Iris pigment epithelial cell (primary cell): ENCODE results near the gene DIRAS1.

Source experiments
- DNase-seq: peaks from one replicate; pipeline ENCODE4 v3.0.0-alpha.2; 2011; ENCODE audit warnings: low read depth

DIRAS1 gene

GRCh38 chr19:2720777-2721569 lies at the start of gene DIRAS1:
DIRAS1 (minus strand) TSS chr19:2721372; CDS start chr19:2717806, 3,566 bp downstream.
- DNase-seq: no peak

DNA sequence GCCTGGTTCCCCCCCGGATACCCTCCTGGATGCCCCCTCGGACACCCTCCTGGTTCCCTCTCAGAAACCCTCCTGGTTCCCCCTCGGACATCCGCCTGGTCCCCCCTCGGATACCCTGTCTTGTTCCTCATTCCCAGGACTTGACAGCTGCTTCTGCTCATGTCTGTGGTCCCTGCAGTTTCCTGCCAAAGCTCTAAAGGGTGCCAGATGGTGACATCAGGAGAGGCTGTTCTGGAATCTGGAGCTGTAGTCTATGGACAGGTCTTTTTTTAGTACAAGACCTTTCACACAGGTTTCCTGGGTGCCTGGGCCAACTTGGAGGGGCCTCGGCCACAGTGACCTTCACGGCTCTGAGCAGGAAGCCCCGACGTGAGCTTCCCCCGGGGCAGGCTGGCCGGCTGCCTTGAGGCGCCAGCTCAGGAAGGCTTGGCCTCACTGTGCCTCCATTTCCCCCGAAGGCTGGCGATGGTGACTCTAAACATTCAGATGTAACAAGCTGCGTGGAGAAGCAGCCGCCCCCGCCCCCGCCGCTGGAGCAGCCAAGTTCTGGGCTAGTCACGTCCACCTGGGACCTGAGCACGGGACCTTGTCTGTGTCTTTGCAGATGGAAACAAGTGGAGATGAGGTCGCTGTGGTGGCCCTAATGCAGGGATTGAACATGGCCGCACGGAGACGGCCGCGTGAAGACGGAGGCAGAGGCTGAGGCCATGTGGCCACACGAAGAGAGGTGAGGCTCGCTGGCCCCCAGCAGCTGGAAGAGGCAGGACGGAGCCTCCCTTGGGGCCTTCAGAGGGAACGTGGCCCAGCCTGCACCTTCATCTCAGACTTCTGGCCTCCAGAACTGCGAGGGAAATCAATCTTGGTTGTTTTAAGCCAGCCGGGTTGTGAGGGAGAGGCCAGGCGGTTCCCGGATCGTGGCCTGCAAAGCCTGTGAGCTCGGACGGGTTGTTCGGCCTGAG lies 49.2 kb upstream of the DIRAS1 start:
- DNase-seq: no peak

GRCh38 chr19:2769218-2769617 lies 48.0 kb upstream of the DIRAS1 start:
- DNase-seq: no peak

DNA sequence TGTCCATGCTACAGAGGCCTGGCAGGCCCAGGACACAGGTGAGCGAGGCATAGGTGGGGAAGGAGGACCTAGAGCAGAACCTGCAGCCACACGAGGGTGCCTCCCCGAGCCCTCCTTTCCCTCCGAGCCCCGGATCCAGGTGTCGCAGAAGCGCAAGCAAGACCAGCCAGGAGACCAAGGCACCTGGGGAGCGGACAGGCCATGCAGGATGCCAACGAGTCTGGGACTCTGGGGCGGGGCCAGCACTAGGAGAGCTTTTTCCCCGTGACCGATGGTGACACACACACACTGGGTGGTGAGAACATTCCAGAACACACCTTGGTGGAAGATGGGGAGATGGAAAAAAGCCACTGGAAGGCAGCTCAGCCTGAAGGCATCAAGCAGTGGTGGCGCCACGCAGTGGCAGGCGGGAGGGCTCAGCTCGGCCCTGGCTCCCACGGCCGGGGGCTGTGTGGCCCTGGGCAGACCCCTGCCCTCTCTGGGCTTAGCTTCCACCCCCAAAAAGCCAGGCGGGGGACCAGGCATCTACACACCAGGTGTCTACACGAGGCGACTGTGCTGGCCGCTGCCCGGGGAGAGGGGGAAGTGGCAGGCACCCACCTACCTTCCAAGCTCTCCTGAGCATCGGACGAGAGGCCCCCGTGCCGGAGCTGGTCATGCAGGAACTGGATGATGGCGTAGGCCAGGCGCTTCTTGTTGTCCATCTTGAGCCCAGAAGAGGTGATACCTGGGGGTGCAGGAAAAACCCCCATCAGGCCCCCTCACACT lies 47.4 kb upstream of the DIRAS1 start:
- DNase-seq: no peak

- no peak for DNase-seq
These were observed 46.5 kb upstream of the DIRAS1 start for GRCh38 chr19:2767688-2768087.

DNA sequence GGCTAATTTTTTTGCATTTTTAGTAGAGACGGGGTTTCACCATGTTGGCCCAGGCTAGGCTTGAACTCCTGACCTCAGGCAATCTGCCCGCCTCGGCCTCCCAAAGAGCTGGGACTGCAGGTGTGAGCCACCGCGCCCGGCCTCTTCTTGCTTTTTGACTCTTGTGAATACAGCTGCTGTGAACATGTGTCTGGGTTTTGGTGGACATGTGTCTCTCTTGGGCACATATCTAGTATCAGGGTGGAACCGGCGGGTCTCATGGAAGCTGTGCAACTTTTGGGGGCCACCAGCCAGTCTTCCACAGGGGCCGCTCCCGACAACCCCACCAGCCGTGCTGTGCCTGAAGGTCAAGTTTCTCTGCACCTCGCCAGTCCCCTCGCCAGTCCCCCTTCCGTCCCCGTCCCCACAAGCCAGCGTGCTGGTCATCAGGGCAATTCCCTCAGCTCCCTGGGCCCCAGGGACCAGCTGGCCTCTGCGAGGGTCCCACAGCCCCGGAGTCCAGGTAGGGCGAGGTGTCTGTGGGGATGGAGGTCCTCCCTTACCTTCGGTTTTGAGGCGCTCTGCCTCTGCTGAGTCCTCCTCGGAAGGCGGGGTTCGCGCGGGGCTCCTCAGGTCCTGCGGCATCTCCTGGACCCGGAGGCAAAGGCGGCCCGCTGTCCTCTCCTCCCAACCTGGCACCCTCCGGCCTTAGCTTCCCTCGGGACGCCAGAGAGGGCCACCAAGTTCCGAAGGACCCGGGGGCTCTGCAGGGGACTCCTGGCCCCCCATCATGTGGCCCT lies 45.6 kb upstream of the DIRAS1 start:
- no peak for DNase-seq

DNA sequence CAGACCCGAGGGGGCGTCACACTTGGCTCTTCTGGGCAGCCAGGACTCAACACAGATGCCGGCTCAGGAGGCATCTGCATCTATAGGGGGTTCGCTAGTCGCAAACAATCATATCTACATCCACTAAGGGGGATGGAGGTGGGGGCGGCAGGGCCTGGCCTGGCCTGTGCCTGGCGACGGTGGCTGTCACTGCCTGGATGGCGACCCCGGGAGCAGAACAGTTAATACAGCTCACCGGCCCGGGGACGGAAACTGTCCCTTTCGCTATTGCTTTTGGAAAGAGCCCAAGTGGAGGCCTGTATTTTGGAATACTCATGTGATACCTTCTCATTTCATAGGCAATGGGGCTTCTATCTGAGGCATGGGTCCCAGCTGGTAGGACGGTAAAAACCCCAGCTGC lies 44.2 kb upstream of the DIRAS1 start:
- no peak for DNase-seq

DNA sequence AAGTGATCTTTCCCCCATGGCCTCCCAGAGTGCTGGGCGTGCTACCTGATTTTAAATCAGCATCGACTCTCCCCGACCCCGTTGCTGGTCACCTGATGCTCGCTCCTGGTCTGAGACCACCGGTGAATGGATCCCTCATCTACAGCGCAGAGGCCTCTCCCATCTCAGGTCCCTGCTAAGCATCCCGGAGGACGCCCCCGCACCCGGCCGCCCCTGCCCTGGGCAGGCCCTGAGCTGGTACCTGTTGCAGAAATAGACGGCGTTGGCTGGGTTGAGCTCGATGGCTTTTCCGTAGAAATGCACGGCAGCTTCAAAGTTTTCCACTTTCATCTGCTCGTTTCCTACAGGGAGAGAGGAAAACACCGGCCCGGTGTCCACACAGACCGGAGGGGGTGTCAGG lies 43.8 kb upstream of the DIRAS1 start:
- DNase-seq: no peak

DNA sequence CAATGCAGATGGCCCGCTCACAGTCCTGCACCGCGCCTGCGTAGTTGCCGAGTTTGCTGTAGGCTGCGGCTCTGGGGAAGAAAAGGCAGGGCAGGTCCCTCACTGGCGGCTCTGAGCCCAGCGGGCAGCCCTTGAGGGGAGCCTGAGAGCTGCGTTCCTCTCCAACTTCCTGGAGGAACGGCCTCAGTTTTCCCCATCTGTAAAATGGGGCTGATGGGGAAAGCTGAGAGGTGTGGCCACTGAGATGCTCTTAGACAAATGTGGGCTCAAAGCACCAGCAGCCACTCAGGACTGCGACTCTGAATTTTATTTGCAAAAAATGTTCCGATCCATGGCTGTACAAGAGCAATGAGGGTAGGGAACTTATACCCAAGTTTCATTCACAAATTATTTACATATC lies 42.5 kb upstream of the DIRAS1 start:
- no peak for DNase-seq

DNA sequence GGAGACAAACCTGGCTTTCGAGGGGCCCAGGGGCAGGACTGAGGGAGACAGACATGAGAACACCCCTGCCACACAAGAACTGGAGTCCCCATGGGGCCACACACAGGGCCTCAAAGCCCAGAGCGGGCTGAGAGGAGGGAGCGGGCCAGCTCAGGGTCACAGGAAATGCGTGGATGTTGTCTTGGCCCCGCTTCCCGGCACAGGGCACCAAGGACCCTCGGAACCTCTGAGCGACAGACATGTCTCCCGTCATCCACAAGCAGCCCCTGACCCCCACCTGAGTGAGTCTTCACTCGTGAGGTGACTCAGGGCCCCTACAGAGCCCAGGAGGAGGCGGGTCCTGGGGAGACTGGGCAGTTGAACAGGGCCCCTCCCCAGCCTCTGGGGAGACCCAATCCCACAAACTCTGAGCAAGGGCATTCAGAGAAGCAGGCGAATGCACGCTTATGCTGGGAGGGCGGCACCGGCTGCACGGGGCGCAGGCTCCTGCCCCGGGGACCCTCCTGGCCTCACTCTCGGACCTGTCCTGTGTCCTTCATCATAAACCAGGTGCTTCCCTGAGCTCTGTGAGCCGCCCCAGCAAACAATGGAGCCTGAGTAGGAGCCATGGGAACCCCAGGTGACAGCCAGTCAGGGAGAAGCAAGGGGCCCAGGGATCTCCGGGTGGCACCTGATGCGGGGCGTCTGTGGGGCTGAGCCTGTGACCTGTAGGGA lies 41.8 kb upstream of the DIRAS1 start:
- DNase-seq: no peak

- no peak for DNase-seq
These were observed 41.0 kb upstream of the DIRAS1 start for GRCh38 chr19:2761876-2762782.

GRCh38 chr19:2761309-2761677 lies 40.1 kb upstream of the DIRAS1 start:
- no peak for DNase-seq

DNA sequence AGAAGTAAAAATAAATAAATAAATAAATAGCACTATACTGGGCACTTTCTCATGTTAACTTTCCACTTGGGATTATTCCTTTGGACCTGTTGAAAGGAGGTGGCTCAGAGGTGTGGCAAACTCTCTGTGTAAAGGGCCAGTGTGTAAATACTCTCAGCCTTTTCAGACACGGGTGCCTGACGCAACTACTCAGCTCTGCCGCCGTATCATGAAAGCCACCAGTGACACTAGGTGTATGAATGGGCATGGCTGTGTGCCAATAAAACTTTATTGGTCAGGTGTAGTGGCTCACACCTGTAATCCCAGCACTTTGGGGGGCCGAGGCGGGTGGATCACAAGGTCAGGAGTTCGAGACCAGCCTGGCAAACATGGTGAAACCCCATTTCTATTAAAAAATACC lies 38.8 kb upstream of the DIRAS1 start:
- no peak for DNase-seq

DNA sequence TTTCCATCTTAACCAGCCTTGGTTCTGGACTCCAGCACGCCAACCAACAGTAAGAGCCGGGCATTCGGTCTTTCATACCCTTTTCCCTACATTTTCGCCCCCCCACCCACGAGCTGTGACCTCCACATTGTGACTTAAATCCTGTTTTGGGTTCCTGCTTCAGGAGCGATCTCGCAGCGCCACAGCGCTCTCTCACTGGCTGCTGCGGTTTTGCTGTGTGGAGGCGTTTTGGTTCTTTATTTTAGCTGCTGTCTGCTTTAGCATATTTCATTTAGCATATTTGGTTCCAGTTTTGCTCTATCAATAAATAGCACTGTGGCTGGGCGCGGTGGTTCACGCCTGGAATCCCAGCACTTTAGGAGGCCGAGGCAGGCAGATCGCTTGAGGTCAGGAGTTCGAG lies 38.2 kb upstream of the DIRAS1 start:
- no peak for DNase-seq

GRCh38 chr19:2758601-2759313 lies 37.6 kb upstream of the DIRAS1 start:
- no peak for DNase-seq

GRCh38 chr19:2756921-2757881 lies 36.0 kb upstream of the DIRAS1 start:
- no peak for DNase-seq

GRCh38 chr19:2756477-2756876 lies 35.3 kb upstream of the DIRAS1 start:
- DNase-seq: no peak

DNA sequence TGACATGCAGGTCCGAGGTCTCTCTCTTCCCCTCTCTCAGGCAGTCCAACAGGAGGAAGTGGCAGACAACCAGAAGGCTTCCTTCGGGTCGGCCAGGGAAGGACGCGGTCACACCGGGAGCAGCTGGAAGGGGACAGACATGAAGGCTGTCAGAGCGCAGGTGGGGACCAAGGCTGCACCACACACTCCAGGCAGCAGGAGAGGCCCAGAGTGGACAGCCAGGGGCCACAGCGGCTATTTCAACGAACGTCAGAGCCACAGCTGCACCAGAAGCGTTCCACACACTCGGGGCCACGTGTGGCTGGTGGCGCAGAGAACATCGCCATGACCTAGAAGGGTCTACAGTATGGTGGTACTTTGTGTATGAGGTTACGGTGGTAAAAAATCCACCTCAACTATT lies 34.6 kb upstream of the DIRAS1 start:
- no peak for DNase-seq
